Measurements from ENCODE around the gene C2orf92.
A peak's percentile ranks its signal among the peaks of the same experiment; 100 is the strongest.

Gene C2orf92

DNA sequence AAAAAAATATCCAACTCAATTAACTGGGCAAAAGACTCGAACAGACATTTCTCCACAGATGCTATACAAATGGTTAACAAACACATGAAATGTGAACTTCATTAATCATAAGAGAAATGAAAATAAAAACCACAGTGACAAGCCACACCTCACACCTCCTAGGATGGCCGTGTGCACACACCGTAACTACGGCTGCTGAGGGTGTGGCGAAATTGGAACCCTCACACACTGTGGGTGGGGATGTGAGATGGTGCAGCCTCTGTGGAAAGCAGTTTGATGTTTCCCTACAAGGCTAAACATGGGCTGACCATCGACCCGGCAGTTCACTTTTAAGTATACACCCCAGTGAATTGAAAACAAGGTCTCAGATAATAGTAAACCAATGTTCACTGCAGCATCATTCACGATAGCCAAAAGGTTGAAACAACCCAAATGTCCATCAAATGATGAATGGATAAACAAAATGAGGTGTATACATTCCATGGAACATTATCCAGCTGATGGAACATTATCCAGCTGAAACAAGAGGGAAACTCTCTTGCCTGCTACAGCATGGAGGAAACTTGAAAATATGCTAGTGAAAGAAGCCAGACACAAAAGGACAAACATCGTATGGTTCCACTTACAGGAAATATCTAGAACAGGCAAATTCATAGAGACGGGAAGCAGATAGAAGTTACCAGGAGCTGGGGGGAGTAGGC lies 76.1 kb downstream of the C2orf92 start:
- DNase-seq (ENCODE audit: low read depth in 2 of 2), result peak in 1 of 2 experiments; percentile 35

DNA sequence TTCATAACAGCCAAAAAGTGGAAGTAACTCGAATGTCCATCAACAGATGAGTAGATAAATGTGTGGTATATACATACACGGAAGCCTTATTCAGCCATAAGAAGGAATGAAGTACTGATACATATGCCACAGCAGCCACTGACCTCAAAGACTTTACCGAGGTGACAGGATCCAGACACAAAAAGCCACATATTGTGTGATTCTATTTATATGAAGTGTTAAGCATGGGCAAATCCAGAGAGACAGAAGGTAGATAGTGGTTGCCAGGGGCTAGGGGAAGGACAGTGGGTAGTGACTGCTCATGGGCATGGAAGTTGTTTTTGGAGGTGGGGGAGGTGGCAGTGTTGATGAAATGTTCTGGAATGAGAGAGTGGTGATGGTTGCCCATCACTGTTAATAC lies 77.8 kb downstream of the C2orf92 start:
- DNase-seq (ENCODE audit: low read depth in 2 of 2), result no peak

DNA sequence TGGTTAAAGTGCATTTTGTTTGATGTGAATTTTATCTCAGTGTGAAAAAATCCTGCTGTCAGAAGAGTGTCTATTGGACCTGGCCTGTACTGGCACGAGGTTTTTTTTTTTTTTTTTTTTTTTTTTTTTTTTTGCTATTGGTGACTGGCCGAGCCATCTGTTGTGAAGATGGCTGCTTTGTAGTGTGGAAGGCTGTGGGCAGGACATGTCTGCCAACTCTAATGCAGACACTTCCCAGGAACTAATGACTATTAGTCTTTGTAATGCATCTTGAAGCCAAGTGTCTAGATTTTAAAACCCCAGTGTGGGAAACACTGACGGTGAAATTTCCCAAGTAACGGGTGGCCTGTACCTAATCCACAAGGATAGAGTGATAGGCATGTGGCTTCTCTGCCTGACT lies 78.2 kb downstream of the C2orf92 start:
- no peak for DNase-seq (ENCODE audit: low read depth in 2 of 2)

- no peak for DNase-seq (ENCODE audit: low read depth in 2 of 2)
Measured at GRCh38 chr2:97749581-97749980, 80.1 kb downstream of the C2orf92 start.

DNA sequence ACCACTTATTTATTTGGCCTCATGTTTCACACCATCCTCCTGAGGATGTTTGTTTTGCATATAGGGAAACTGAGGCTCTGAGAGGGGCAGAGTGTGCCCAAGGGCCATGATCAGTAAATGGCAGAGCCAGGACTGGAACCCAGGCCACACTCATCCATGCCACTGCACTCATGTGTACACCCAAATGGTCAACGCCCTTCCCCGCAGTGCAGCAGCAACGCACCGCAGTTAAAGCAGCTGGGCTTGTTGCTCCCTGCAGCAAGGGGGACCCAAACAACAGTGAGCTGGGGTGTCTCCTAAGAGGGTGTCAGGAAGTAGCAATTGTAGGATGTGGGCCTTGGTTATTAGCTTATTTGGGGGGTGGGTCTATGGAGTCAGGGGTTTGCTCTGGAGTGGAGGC lies 80.5 kb downstream of the C2orf92 start:
- DNase-seq (ENCODE audit: low read depth in 2 of 2), result no peak

GRCh38 chr2:97751752-97752151 lies 82.2 kb downstream of the C2orf92 start:
- DNase-seq (ENCODE audit: low read depth in 2 of 2), result no peak

Data from stimulated activated CD4-positive, alpha-beta T cell treated with anti-CD3 and anti-CD28 coated beads, Interleukin-12 subunit alpha, Interleukin-12 subunit beta, amount 100 ng/mL, for 24 hours (primary cell).